DMS79 (cell line): ENCODE results near the gene DDIT3.

ENCODE experiments used
- DNase-seq: peaks from one replicate; lab custom pipeline; 2025; lab: John Stamatoyannopoulos, UW

DDIT3 gene

DNA sequence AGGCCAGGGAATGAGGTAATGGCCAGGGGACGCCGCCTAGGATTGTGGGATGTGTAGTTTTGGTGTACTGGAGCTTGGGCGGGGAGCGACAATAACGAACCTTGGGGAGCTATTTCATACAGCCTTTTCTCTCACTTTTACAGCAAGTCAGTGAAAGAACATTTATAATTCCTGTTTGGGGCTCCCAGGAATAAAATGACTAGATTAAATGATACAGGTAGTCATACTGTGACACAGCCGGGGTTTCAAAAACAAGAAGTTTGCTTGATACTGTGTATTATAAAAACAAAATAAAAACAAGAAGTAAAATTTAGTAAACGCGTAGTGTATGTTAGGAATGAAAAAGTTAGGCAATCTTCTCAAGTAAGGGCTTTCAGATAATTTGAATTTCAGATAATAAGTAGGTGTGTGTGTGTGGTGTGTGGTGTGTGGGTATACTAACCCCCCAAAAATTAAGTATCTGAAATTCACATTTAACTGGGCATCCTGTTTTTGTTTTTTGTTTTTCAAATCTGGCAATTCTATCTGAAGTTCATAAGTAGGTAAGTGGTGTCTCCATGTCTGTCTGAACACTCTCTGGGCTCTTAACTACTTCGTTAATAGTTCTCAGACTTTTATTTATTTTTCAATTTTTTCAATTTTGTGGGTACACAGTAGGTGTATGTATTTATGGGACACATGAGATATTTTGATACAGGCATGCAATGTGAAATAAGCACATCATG, 27.1 kb upstream of the DDIT3 start:
- no peak for DNase-seq

DNA sequence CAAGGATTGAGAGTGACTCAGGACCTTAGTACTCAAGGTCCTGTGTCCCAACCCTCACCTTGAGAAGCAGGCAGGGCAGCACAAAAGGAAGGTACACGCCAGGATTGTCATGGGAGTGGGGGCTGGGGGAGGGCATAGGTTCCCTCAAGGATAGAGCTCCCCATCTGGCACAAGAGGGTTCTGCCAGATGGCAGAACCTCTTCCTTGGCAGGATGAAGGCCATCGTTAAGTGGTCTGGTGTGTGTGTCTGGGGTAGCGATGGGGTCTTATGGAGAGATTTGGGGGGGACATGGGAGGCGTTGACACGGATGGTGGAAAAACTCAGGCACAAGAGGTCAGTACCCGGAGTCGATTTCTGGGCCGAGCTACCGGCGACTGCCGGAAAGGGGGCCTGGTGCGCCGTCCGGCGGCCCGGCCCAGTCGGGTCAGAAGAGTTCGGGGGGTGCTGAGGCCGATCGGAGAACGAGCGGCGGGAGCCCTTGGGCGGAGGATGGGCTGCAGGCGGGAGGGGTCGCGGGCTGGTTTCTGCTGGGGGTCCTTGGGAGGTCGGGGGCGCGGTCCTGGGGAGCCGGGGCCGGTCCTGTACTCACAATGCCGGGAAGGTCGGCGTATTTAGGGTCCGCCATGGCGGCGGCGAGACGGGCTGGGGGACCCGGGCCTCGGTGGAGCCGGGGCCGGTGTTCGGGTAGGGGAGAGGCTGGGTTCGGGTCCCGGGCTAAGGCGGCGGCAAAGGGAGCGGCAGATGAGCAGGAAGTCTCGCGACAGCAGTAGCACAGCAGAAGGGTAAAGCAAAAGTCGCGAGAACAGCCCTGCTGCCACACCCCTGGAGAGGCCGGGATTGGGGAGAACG, 26.3 kb upstream of the DDIT3 start, which contains the start of gene DCTN2:
Gene DCTN2 (minus strand): TSS at position 755 of the 850 bp plus-strand sequence. CDS start 129 bp downstream, at position 626.
- peak; percentile 81 for DNase-seq

DNA sequence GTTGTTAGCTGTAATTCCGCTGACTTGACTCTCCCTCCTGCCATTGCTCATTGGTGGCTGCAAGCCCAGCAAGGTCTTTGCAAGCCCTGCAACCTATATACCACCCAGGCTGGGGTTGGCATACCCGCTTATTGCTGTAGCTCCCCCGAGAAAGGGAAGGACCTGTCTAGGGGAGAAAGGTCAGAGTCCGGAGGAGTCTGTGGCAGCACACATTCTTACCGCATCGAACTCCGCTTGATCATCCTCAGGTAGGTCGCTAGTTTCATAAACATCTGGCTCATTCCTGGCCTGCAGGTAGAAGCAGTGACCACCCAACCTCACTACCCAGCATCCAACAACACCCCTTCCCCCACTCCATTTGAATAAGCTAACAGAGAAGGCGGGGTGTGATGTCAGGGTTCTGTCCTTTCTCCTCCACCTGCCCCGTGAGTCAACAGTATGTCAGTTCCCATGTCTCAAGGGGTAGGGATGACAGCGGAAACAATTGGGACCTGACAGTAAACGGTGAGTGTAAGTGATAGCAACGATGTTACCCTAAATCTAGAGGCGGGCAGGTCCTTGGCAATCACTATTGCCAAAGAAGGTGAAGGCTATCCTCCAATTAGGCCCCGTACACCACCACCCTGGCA, 25.6 kb upstream of the DDIT3 start:
- no peak for DNase-seq

DNA sequence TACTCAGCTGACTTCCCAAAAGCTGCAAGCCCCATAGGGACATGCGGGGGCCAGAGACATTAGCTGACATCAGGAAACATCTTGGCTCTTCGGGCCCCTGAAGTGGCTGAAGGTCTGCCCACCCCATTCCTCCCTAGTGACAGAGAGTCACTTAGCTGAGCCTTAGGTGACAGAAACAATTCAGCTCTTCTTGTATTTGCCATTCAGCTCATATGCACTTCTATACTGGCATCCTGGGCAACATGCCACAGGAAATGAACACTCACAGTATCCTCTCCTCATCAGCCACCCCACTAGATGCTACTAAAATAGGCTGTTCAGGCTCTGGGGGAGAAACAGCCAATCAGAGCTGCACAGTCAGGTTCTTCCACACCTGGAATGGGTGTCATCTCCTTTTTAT, 23.3 kb upstream of the DDIT3 start:
- no peak for DNase-seq

DNA sequence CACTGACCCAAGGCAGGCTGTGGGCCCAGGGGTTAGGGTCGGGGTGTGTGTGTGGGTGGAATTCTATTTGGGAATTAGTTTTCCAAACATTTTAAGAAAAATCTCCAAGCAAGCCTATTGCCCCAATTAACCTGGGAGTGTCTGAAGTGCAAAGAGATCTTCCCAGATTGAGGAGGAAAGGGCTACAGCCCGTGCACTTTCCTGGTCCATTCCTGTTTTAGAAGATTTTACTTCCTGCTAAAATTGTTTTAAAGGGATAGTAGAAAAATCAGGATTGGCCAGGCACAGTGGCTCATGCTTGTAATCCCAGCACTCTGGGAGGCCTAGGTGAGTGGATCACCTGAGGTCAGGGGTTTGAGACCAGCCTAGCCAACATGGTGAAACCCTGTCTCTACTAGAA, 21.4 kb upstream of the DDIT3 start:
- DNase-seq, result no peak

DNA sequence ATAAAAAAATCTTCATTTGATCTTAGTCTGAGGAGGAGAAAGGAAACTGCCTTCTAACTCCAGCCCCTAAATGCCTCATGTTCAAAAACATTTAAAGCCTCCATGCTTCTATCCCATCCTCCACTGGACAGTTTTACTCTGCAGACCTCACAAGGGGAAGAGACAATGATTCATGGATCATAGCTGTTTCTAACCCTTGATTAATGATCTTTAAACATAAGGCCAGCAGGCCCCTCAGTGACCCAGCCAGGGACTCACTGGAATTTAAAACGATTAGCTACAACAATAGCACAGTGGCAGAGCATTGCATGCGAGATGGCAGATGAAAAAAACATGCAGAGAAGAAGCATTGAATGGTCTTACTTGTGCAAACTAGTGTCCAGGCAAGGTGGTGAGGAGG, 20.7 kb upstream of the DDIT3 start:
- no peak for DNase-seq

DNA sequence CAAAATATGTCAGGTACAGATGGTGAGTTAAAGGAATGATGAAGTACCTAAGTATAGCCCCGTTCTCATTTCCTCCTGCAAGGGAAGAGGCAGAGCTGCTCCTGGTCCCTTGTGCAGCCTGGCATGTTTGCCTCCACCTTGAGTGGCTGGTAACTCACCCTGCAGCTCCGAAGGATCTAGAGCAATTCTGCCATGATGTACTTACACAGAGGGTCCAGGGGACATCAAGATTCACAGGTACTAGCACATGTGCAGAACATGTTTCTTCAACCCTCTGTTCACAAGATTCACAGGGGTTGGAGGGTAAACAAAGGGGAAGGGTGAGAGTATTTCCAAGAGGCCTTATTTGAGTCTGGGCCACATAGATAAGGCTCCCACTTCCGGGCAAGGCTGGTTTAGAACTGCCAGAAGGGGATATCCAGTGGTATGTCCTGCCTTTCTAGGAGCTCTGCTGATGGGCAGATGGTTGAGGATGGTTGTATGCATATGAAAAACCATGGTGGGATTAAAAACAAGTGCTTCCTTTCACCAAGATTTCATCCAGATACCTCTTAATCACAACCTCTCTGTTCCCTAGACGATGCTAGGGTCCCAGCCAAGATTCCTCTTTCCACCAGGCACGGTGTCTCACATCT, 18.9 kb upstream of the DDIT3 start:
- DNase-seq, result no peak

DNA sequence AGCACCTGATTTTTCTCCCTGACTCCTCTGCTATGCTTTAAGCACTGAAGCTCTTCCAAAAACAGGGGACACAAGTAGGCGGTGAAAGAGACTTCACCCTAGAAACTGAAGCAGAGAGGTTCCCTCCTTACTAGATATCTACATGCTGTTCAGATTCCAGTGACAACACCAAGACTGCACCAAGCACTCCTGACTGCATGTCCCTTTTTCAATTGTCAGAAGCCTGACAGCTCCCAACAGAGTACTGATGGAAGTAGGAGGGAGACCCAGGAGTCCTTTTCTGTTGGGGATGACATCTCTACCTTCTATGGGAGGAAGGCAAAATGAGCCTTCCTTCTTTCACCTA, 16.3 kb upstream of the DDIT3 start:
- DNase-seq, result no peak

DNA sequence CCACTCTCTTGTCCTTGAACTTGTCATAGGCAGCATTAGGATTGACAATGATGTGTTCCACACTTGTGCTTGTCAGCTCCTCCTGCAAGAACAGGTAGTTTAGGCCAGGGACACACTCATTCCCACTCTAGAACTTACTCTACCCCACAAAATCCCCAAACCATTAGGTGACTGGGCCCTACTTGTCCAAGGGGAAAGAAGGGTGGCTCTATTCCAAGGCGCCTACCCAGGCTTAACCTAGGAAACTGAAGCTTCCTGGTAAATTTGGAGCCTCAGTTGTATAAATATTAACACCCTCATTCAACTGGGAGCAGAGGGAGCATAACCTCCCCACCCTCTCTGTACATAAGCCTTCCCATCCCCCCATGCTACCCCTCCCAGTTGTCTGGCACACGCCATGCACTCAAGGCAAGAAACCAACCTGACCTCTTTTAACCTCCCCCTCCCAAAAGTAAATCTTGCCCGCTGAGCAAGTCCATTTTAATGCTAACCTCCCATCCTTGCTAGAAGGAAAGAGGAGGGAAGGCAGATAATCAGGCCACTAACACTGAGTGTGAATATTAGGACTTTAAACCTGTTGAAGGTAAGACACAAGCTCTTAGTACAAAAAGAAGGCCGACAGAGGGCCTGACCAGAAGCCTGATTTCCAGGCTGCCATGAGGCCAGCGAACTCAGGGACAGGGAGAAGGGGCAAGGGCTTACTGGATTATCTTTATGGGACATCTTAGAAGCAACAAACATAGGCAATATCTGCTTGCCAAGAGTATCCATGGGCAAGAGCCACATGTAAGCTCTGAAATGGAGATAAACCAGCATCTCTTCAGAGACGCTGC, 15.7 kb upstream of the DDIT3 start:
- no peak for DNase-seq

DNA sequence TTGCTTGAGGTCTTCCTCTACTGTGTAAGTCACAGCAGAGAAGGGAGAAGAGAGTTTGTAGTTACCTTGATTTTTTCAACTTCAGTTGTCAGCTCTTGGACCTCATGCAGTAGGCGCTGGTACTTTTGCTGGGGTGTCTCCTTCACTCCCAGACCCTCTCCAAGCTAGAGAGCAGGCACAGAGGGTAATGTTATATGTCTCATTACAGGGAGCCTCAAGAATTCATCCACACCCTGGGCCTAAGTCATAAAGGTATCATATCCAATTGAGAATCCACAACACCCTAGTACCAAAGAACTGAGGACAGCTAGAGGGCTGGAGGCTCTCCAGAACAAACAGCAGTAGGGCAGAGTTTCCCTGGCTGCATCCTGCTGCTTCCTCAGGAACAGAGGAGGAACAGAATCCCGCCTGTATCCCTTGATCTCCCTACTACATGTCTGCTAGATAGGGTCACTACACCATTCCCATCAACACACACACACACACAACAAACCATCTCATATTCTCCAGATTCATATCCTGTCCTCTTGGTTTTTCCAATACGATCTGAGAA, 14.8 kb upstream of the DDIT3 start:
- no peak for DNase-seq

DNA sequence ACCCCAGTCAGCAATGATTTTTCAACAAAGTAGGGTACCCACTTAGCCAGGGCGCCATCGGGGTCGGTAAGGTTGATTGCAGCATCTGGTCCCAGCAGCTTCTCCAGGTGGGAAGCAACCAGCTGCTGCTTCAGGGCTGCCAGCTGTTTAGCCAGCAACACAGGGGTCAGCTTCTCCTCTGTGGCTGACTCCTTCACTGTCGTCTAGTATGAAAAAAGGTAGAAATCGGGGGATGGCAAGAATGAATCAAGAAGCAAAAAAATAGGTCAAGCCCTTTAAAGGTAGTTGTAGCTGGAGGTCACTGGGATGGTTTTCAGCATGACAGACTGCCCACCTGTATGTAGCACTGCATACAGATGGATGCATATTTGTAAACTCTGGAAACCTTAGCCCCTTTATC, 13.9 kb upstream of the DDIT3 start:
- no peak for DNase-seq

DNA sequence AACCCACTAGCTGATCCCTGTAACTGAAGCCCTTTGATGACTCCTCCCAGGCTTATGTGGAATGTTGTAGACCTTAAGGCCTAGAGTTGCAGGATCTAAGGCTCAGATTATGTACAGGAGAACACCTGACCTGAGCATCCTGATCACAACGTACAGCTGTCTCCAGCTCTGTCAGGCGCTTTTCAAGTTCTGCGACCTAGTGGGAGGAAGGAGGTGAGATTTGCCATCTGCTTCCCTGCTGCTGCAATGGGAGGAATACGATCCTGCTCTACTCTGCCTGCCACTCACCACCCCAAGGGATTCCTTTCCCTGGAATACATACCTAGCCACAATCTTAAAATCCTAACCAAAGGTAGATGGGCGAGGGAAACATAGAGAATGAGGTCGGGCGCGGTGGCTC, 12.8 kb upstream of the DDIT3 start:
- no peak for DNase-seq

DNA sequence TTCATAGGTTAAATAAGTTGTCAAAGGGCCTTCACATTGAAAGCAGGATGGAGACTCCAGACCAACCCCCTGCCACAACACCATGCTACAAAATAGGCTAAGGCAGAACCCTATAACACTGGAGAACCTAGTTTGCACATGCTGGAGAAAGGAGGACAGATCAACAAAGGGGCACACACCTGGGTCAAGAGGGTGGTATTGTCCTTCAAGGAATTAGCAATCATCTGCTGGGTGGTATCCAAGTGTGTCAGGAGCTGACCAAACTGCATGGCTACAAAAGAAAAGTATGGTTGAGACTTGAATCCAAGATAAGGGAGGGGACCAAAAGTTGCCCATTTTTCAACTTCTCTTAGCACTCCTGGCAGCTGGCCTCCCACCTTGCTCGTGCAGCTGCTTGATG, 11.5 kb upstream of the DDIT3 start:
- DNase-seq, result no peak

DNA sequence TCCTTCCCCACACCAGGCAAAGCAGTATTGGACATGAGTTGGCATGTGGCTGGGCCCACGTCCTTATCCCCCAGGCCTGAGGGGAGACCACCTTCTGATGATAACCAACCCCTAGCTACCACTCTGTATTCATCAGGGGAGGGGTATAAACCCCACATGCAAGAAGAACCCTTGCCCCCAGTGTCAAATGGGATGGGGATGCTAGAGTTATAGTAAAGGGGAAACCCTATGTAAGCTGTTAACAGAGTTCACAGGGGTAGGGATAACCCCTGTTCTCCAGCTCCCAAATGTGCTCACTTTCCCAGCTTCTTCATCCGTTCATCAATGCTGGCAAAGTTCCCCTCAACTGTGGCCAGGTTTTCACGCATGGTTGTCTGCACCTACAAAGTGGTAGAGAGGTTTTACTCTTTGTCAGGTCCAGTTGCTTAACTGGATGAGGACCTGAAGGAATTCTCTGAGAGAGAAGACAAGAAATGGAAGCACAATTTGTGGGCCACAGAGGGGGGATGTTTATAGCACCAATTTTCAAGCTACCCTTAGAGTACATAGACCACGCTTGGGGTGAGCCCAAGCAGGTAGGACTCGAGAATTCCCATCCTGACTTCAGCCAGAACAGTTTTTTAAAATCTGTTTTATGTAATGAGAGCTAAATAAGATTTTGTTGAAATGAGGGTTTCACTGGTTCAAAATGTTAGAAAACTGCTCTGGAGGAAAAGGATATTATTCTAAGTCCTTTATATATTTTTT, 10.3 kb upstream of the DDIT3 start:
- no peak for DNase-seq

DNA sequence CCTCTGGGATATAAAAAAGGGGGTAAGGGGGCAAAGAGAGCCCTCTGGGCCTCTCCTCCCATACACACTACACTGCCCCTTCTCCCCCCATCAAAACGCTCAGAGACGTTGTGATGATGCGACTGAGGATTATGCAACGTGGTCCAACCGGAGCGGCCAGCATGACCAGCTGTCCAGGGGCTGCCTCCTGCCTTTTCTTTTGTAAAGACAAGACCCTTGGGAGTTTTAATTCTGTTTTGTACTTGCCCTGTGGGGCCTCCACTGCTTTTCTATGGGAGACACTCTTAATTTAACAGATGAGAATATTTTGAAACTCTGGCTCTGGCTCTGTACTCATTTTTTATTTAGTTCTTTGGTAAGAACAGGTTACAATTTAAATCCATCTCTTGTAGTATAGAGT, 9.5 kb upstream of the DDIT3 start:
- no peak for DNase-seq

DNA sequence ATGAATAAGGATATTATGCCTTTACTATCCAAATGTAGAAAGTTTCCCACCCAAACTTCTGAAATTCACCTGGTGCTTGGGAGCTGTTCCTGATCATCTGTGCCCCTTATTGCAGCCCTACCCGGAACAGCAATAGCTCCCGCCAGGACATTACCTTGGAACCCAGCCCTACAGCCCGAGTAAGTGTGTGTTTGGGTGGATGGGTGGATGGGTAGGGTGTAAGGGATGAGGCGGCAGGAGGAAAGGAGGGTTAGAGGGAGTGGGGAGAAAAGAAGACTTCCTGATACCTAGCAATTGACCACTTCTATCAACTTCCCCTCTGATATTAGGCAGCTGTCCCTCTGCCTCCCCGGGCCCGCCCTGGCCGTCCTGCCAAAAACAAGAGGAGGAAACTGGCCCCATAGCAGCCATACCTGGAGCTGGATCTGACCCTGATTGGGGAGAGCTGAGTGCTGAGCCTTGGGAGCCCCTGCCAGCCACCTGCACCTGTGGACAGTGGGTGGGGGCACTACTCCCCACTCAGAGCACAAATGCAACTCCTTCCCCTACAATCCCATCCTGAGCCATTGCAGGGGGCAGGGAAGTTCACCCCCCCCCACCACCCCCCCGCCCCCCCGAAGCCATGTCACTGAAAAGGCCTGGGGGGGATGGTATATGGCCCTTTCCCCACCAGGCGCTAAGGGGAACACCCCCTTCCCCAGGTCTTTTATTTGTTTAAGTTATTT, 8.7 kb upstream of the DDIT3 start:
- no peak for DNase-seq

DNA sequence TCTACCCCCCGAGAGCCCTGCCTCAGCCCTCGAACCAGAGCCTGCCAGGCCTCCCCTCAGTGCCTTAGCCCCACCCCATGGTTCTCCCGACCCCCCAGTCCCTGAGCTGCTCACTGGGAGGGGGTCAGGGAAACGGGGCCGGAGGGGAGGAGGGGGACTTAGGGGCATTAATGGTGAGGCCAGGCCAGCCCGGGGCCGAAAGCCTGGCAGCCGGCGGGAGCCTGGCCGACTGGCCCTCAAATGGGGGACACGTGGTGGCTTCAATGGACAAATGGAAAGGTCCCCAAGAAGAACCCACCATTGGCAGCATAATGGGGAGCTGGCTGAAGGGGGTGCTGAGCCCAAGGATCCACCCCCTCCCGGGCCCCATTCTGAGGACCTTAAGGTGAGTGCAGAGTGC, 7.9 kb upstream of the DDIT3 start:
- no peak for DNase-seq

DNA sequence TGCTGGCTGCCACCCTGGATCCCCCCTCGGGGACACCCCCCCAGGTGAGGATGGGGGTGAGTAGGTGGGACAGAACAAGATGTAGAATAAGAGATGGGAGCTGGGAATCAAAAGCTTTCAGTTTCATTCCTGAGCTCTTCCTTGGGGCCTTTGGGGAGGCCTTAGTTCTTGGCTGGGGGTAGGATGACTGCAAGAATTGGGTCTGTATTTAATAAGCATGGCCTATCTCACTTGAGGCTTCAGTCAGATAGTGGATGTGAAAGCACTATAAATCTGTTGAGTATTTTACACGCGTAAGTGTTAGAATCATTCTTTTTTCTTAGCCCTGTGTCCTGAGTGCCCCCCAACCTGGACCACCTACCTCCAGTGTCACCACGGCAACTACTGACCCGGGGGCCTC, 6.9 kb upstream of the DDIT3 start:
- no peak for DNase-seq

DNA sequence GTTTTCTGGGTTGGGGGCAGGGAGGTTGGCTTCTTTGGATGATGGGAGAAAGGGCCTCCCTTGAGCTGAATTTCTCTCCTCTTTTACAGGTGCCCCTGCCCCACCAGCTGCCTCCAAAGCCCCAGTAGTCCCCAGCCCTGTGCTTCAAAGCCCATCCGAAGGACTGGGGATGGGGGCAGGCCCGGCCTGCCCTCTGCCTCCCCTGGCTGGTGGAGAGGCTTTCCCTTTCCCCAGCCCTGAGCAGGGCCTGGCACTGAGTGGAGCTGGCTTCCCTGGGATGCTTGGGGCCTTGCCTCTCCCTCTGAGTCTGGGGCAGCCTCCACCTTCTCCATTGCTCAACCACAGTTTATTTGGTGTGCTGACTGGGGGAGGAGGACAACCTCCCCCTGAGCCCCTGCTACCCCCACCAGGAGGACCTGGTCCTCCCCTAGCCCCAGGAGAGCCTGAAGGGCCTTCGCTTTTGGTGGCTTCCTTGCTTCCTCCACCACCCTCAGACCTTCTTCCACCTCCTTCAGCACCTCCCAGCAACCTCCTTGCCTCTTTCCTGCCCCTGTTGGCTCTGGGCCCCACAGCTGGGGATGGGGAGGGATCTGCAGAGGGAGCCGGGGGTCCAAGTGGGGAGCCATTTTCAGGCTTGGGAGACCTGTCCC, 6.3 kb upstream of the DDIT3 start:
- DNase-seq, result no peak
